Tibial nerve (tissue), 3 donors: ENCODE measurements around the gene CLEC2B.

Experiments used
- CTCF ChIP-seq, 5 experiments: fragments of 200-600 bp in 3 of 5; fragments of 450-650 bp in 2 of 5; sonication (generic) in 3 of 5; IDR thresholded peaks; one replicate each; pipeline ENCODE4 v1.5.1; 2016 to 2019; ENCODE audit warnings: antibody characterized with exemption in 5 of 5, mild to moderate bottlenecking in 3 of 5, moderate library complexity in 2 of 5
- POLR2A ChIP-seq, 2 donors: fragments of 450-650 bp; IDR thresholded peaks; one replicate each; pipeline ENCODE4 v1.6.1; 2017; ENCODE audit warnings: antibody characterized with exemption in 2 of 2, mild to moderate bottlenecking in 2 of 2, moderate library complexity in 2 of 2

DNA sequence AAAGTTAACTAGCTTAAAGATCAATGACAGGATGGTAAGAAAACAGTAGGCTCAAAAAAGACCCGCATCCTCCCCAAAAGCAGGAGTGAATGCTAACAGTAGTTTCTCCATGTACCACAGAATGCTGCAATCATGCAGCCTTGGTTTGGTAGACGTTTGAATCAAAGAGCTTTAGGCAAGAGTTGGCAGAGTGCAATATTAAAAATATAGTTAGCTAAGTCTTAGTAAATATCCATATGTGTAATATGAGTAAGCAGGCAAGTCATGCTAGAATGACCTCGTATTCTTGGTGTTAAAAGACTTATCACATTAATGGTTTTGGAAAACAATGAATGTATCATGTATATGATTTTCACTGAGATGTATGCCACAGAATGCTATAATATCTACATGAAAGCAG lies 60.6 kb downstream of the CLEC2B start:
- TF ChIP-seq CTCF (IDR thresholded peaks at IDR 0.05) = no peak
- TF ChIP-seq POLR2A (IDR thresholded peaks at IDR 0.05) = no peak
